SK-N-SH (cell line): Measurements from ENCODE around the gene ST8SIA6. TPM values are rescaled to one million over a fixed set of nuclear protein-coding genes. Genes with fewer than 3 reads are reported as not detected.

Experiments
- CTCF ChIA-PET: fragments of 300-600, 350-600 bp; formaldehyde crosslinking; extraction: SDS; loops from one replicate; lab custom pipeline; 2021; lab: Yijun Ruan, JAX
- POLR2A ChIA-PET: fragments of 350-600 bp; sonication (Branson Sonifier 250); formaldehyde crosslinking; extraction: SDS; loops from one replicate; lab custom pipeline; 2020; ENCODE audit warnings: antibody characterized with exemption, inconsistent platforms; lab: Yijun Ruan, JAX
- DNase-seq: peaks from one replicate; pipeline ENCODE4 v3.0.0; 2012
- H2AFZ ChIP-seq: fragments of 200-600 bp; sonication (generic); 2 replicates; pipeline ENCODE4 v1.8.1; 2016; ENCODE audit warnings: antibody characterized with exemption, mild to moderate bottlenecking, low read depth
- H3F3A ChIP-seq: fragments of 200-600 bp; sonication (generic); replicated peaks from 2 replicates; pipeline ENCODE3; 2016; ENCODE audit warnings: antibody characterized with exemption, mild to moderate bottlenecking; ENCODE audit not compliant: insufficient read depth
- H3K27ac ChIP-seq, 2 experiments: fragments of 200-500 bp in 1 of 2; fragments of 200-600 bp in 1 of 2; sonication (Bioruptor generic) in 1 of 2; sonication (generic), shearing (Covaris generic) in 1 of 2; 2 replicates each; pipeline versions ENCODE4 v1.5.1 to v1.6.1; 2014 to 2016; ENCODE audit warnings: low read depth in 2 of 2, inconsistent platforms in 1 of 2, low read length in 1 of 2, mild to moderate bottlenecking in 1 of 2, mixed read lengths in 1 of 2
- H3K27me3 ChIP-seq: fragments of 200-600 bp; sonication (generic), shearing (Covaris generic); 2 replicates; pipeline ENCODE4 v1.6.1; 2016; ENCODE audit warnings: mixed run types; ENCODE audit not compliant: insufficient read depth
- H3K36me3 ChIP-seq, 2 experiments: fragments of 200-500 bp in 1 of 2; fragments of 200-600 bp in 1 of 2; sonication (Bioruptor generic) in 1 of 2; sonication (generic) in 1 of 2; replicated peaks in 1 of 2; 2 replicates each; pipeline versions ENCODE3 to v1.5.1; 2014 to 2016; ENCODE audit warnings: low read length in 1 of 2, mild to moderate bottlenecking in 1 of 2; ENCODE audit not compliant: insufficient read depth in 2 of 2, control insufficient read depth in 1 of 2
- H3K4me1 ChIP-seq, 2 experiments: fragments of 200-500 bp in 1 of 2; fragments of 200-600 bp in 1 of 2; sonication (Bioruptor generic) in 1 of 2; sonication (generic), shearing (Covaris generic) in 1 of 2; 2 replicates each; pipeline versions ENCODE4 v1.5.1 to v1.6.1; 2014 to 2016; ENCODE audit warnings: low read depth in 1 of 2, low read length in 1 of 2, mixed run types in 1 of 2; ENCODE audit not compliant: insufficient read depth in 2 of 2, control insufficient read depth in 1 of 2
- H3K4me2 ChIP-seq: fragments of 200-600 bp; sonication (generic), shearing (Covaris generic); 2 replicates; pipeline ENCODE4 v1.6.1; 2017; ENCODE audit warnings: mixed run types
- H3K4me3 ChIP-seq, 2 experiments: fragments of 200-500 bp in 1 of 2; fragments of 200-600 bp in 1 of 2; sonication (Bioruptor generic) in 1 of 2; sonication (generic), shearing (Covaris generic) in 1 of 2; 2 replicates each; pipeline versions ENCODE4 v1.5.1 to v1.8.1; 2014 to 2016; ENCODE audit warnings: low read depth in 2 of 2, inconsistent platforms in 1 of 2, low read length in 1 of 2, mild to moderate bottlenecking in 1 of 2, mixed read lengths in 1 of 2, moderate library complexity in 1 of 2
- H3K79me2 ChIP-seq: fragments of 200-600 bp; sonication (generic); 2 replicates; pipeline ENCODE4 v1.8.1; 2017; ENCODE audit warnings: mild to moderate bottlenecking; ENCODE audit not compliant: insufficient read depth
- H3K9ac ChIP-seq: fragments of 200-600 bp; sonication (generic); 2 replicates; pipeline ENCODE4 v1.6.1; 2017; ENCODE audit warnings: mixed run types
- H3K9me2 ChIP-seq: fragments of 200-600 bp; sonication (generic); 2 replicates; pipeline ENCODE4 v1.6.1; 2017; ENCODE audit warnings: mixed run types
- H3K9me3 ChIP-seq: fragments of 200-600 bp; sonication (generic); 2 replicates; pipeline ENCODE4 v1.6.1; 2017; ENCODE audit warnings: mixed run types, mild to moderate bottlenecking, moderate library complexity
- H4K20me1 ChIP-seq: fragments of 200-600 bp; sonication (generic); 2 replicates; pipeline ENCODE4 v1.6.1; 2017; ENCODE audit warnings: mild to moderate bottlenecking, mixed run types; ENCODE audit not compliant: insufficient read depth
- CHD2 ChIP-seq: fragments of 150-350 bp; IDR thresholded peaks from 2 replicates; pipeline ENCODE4 v1.6.1; 2018; ENCODE audit warnings: low read length; ENCODE audit not compliant: partially characterized antibody
- CTCF ChIP-seq: fragments of 200-600 bp; sonication (generic); IDR thresholded peaks from 2 replicates; pipeline ENCODE4 v1.6.1; 2017; ENCODE audit warnings: antibody characterized with exemption, mild to moderate bottlenecking, moderate library complexity
- ELF1 ChIP-seq: IDR thresholded peaks from 2 replicates; pipeline ENCODE4 v1.4.0; 2012
- EP300 ChIP-seq, 2 experiments: IDR thresholded peaks; 2 replicates each; pipeline versions ENCODE4 v1.4.0 to v1.6.1; 2012; ENCODE audit warnings: borderline replicate concordance in 1 of 2, low read depth in 1 of 2, low read length in 1 of 2
- GABPA ChIP-seq: IDR thresholded peaks from 2 replicates; pipeline ENCODE4 v1.4.0; 2012; ENCODE audit warnings: low read depth, mild to moderate bottlenecking
- JUND ChIP-seq: IDR thresholded peaks from 2 replicates; pipeline ENCODE4 v1.4.0; 2012
- MAX ChIP-seq: IDR thresholded peaks from 2 replicates; pipeline ENCODE4 v1.4.0; 2012; ENCODE audit warnings: low read depth
- NRF1 ChIP-seq: IDR thresholded peaks from 2 replicates; pipeline ENCODE4 v1.6.1; 2012; ENCODE audit warnings: low read depth, mild to moderate bottlenecking, low read length
- RAD21 ChIP-seq: IDR thresholded peaks from 2 replicates; pipeline ENCODE4 v1.6.1; 2012; ENCODE audit warnings: mild to moderate bottlenecking, low read length
- REST ChIP-seq: IDR thresholded peaks from 2 replicates; pipeline ENCODE4 v1.6.1; 2012; ENCODE audit warnings: mild to moderate bottlenecking, low read depth, low read length, moderate library complexity
- RFX5 ChIP-seq: IDR thresholded peaks from 2 replicates; pipeline ENCODE4 v1.6.1; 2012; ENCODE audit warnings: mild to moderate bottlenecking, improper control_type of control experiment, low read length
- TAF1 ChIP-seq: IDR thresholded peaks from 2 replicates; pipeline ENCODE4 v1.6.1; 2012; ENCODE audit warnings: low read depth, mild to moderate bottlenecking, low read length, moderate library complexity, borderline replicate concordance
- TCF12 ChIP-seq: IDR thresholded peaks from 2 replicates; pipeline ENCODE4 v1.4.0; 2012
- USF1 ChIP-seq: IDR thresholded peaks from 2 replicates; pipeline ENCODE4 v1.4.0; 2012; ENCODE audit warnings: low read depth, borderline replicate concordance
- YY1 ChIP-seq: IDR thresholded peaks from 2 replicates; pipeline ENCODE4 v1.4.0; 2012; ENCODE audit warnings: low read depth, mild to moderate bottlenecking
- ZBTB33 ChIP-seq: IDR thresholded peaks from 2 replicates; pipeline ENCODE4 v1.4.0; 2012; ENCODE audit warnings: low read depth, borderline replicate concordance
- WGBS: methylation state at CpG from one replicate; pipeline ENCODE4 v1.1.6; 2017; ENCODE audit warnings: low lambda C conversion rate; 5-methylcytosine and 5-hydroxymethylcytosine counted together
- polyA plus RNA-seq, 3 experiments: library from polyadenylated mRNA; depleted of rRNA; stranded (reverse); fragments of >200 nt; gene quantifications; 2 replicates each; pipeline ENCODE4 v1.2.3, GENCODE V29; 2012

Gene ST8SIA6
- polyA plus RNA-seq, 1 of the 3 experiments (the other 2 are of a cell fraction), result 0.03 TPM

- no peak for TF ChIP-seq ZBTB33
- no peak for TF ChIP-seq CHD2
- no peak for TF ChIP-seq GABPA
- no peak for TF ChIP-seq REST
- no peak for TF ChIP-seq ELF1
- no peak for TF ChIP-seq USF1
- no peak for TF ChIP-seq NRF1
- TF ChIP-seq TCF12, result no peak
- no peak for TF ChIP-seq RFX5
- Histone ChIP-seq H3K9ac (no peak overlapping the region), H3K4me3 (peak overlapping the region; percentile 51 to 54), H3K9me3 (no peaks in the 10 kb centered on the region; the same call in none of the 2 replicates), H3K36me3 (no peaks in the 10 kb centered on the region), H3K4me1 (peaks cover 0 to 5% of the 10 kb centered on the region in 2 experiments; a peak in 2 of 4 replicates), H3K4me2 (peak overlapping the region; percentile 83), H4K20me1 (no peaks in the 10 kb centered on the region), H3F3A (peaks cover 5% of the 10 kb centered on the region), H3K79me2 (no peaks in the 10 kb centered on the region), H3K9me2 (no peaks in the 10 kb centered on the region), H3K27me3 (no peaks in the 10 kb centered on the region), H3K27ac (no peak overlapping the region), H2AFZ (peak overlapping the region; percentile 81)
- ChIA-PET CTCF (interaction anchor here (1.1 to 2.4 kb wide), 5 partner anchors 9 to 24 kb away, joined by 3 to 6 read pairs (median 4); no protein-coding TSS in a partner anchor), POLR2A (no interaction called here)
- DNase-seq, result peak; percentile 68
- 4% methylated on average over 8 of the region's 66 CpGs for WGBS
These were observed 863 bp downstream of the ST8SIA6 start for GRCh38 chr10:17453373-17454091.

- H3F3A ChIP-seq, result peaks cover 5% of the 10 kb centered on the region
- H3K4me1 ChIP-seq, result peaks cover 0 to 5% of the 10 kb centered on the region in 2 experiments; a peak in 2 of 4 replicates
- H3K4me3 ChIP-seq, result peak overlapping the region; percentile 51 to 54; a peak in 3 of 4 replicates
- ChIA-PET CTCF (interaction anchor here (1.1 to 2.4 kb wide), 3 partner anchors 8 to 22 kb away, joined by 3 to 6 read pairs (median 3); no protein-coding TSS in a partner anchor), POLR2A (no interaction called here)
- no peak overlapping the region for H3K27ac ChIP-seq
- no peaks in the 10 kb centered on the region; the same call in none of the 2 replicates for H3K9me3 ChIP-seq
- H3K9me2 ChIP-seq, result no peaks in the 10 kb centered on the region
- WGBS, result 20% methylated on average over 6 of the region's 7 CpGs
- no peaks in the 10 kb centered on the region for H4K20me1 ChIP-seq
- H3K36me3 ChIP-seq, result no peaks in the 10 kb centered on the region
- H3K27me3 ChIP-seq, result no peaks in the 10 kb centered on the region
- no peak overlapping the region for H3K9ac ChIP-seq
- peak overlapping the region; percentile 81; the same call in 1 of the 2 replicates for H2AFZ ChIP-seq
- no peaks in the 10 kb centered on the region for H3K79me2 ChIP-seq
- no peak for DNase-seq
- peak overlapping the region; percentile 83 for H3K4me2 ChIP-seq
- no peak for TF ChIP-seq CTCF
- TF ChIP-seq TAF1, result no peak
- no peak for TF ChIP-seq JUND
- TF ChIP-seq ZBTB33, result no peak
- TF ChIP-seq MAX, result no peak
- no peak for TF ChIP-seq YY1
- TF ChIP-seq EP300 (IDR thresholded peaks at IDR 0.05; ENCODE audit: borderline replicate concordance in 1 of 2, low read depth in 1 of 2, low read length in 1 of 2), result no peak
- TF ChIP-seq RAD21, result no peak
These were observed 1.4 kb downstream of the ST8SIA6 start for GRCh38 chr10:17453035-17453372.
